GM12878 (cell line): ENCODE measurements around the gene CENPX.

ENCODE experiments used
- CREM ChIP-seq: IDR thresholded peaks from 2 replicates; pipeline ENCODE4 v1.6.1; 2014; ENCODE audit warnings: antibody characterized with exemption, low read depth
- CTCF ChIP-seq, 3 experiments: IDR thresholded peaks in 2 of 3; conservative IDR thresholded peaks in 1 of 3; 2 replicates each; pipeline ENCODE4 v1.5.1; 2011; ENCODE audit warnings: low read depth in 3 of 3, low read length in 3 of 3, mild to moderate bottlenecking in 3 of 3, control low read depth in 2 of 3, moderate library complexity in 2 of 3, inconsistent platforms in 1 of 3, mixed read lengths in 1 of 3; ENCODE audit not compliant: control insufficient read depth in 2 of 3, insufficient read depth in 1 of 3; ENCODE audit errors: extremely low read depth in 1 of 3
- ELK1 ChIP-seq: IDR thresholded peaks from 2 replicates; pipeline ENCODE4 v1.6.1; 2012; ENCODE audit warnings: low read depth, low read length, improper control_type of control experiment
- EZH2 ChIP-seq: IDR thresholded peaks from 2 replicates; pipeline ENCODE4 v1.6.1; 2012; ENCODE audit warnings: low read depth, mild to moderate bottlenecking, control low read depth, inconsistent platforms, low read length, borderline replicate concordance; ENCODE audit not compliant: control insufficient read depth
- NFXL1 ChIP-seq: fragments of 450-650 bp; IDR thresholded peaks from 2 replicates; pipeline ENCODE4 v1.6.1; 2017; ENCODE audit warnings: antibody characterized with exemption, mild to moderate bottlenecking, borderline replicate concordance
- TF ChIP-seq, protein P1 (sequence below): fragments of 450-650 bp; IDR thresholded peaks from 2 replicates; pipeline ENCODE4 v1.6.1; 2016; ENCODE audit warnings: mild to moderate bottlenecking

DNA sequence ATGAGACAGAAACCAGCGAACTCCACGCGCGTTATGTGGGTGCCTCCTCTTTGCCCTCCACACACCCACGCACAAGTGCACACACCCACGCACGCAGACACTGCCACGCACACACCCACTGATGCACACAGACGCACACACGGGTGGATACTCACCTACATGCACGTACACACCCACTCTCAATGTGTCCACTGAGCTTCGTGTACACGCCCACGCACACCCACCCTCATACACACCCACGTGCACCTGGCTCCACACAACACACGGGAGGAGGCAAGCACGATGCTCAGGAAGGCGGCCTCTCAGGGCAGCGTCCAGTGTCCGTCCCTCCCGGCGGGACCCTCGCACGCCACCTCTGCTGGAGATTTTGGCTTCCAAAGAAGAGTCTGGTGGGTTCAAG, 24.7 kb upstream of the CENPX start:
- TF ChIP-seq, protein P1, sequence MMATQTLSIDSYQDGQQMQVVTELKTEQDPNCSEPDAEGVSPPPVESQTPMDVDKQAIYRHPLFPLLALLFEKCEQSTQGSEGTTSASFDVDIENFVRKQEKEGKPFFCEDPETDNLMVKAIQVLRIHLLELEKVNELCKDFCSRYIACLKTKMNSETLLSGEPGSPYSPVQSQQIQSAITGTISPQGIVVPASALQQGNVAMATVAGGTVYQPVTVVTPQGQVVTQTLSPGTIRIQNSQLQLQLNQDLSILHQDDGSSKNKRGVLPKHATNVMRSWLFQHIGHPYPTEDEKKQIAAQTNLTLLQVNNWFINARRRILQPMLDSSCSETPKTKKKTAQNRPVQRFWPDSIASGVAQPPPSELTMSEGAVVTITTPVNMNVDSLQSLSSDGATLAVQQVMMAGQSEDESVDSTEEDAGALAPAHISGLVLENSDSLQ = no peak
- TF ChIP-seq NFXL1 (no peak), CTCF (IDR thresholded peaks at IDR 0.05 in 2 of 3, conservative IDR thresholded peaks at IDR 0.05 in 1 of 3; ENCODE audit: control insufficient read depth in 2 of 3, extremely low read depth in 1 of 3, insufficient read depth in 1 of 3, low read depth in 3 of 3, low read length in 3 of 3) (no peak), CREM (no peak), ELK1 (no peak), EZH2 (no peak)
